B cell (primary cell): ENCODE data around the gene CARHSP1. TPM values are rescaled to one million over a fixed set of nuclear protein-coding genes. Genes with fewer than 3 reads are reported as not detected.
A peak's percentile ranks its signal among the peaks of the same experiment; 100 is the strongest.

Source experiments
- ATAC-seq: fragments of 200-7000 bp; cut with Tn5 transposase; one replicate; pipeline ENCODE4 v1.10.0; 2021; ENCODE audit warnings: low read depth, mild to moderate bottlenecking, moderate number of reproducible peaks, moderate library complexity
- CTCF ChIA-PET: fragments of 350-600 bp; sonication (Branson Sonifier 250); formaldehyde crosslinking; loops from one replicate; lab custom pipeline; 2021; ENCODE audit warnings: antibody characterized with exemption, inconsistent platforms; lab: Charles Lee
- POLR2A ChIA-PET: fragments of 350-600 bp; sonication (Branson Sonifier 250); formaldehyde crosslinking; loops from one replicate; lab custom pipeline; 2021; ENCODE audit warnings: antibody characterized with exemption; lab: Charles Lee
- DNase-seq: peaks from one replicate; pipeline ENCODE4 v3.0.0; 2013
- H2AFZ ChIP-seq: 2 replicates; pipeline ENCODE4 v1.6.1; 2012; ENCODE audit warnings: mild to moderate bottlenecking, low read depth, low read length; ENCODE audit not compliant: insufficient read depth, poor library complexity, severe bottlenecking
- H3K27ac ChIP-seq, 2 donors: 1 replicate in 1 of 2; 2 replicates in 1 of 2; pipeline ENCODE4 v1.5.1; 2012 to 2013; ENCODE audit warnings: low read length in 2 of 2, mild to moderate bottlenecking in 2 of 2, moderate library complexity in 1 of 2
- H3K27me3 ChIP-seq, 4 experiments: fragments of 200-600 bp in 1 of 4; sonication (generic) in 1 of 4; replicated peaks in 1 of 4; 1 replicate in 2 of 4; 2 replicates in 2 of 4; pipeline versions ENCODE4 v1.6.1 to v1.7.0; 2013 to 2016; ENCODE audit warnings: low read length in 3 of 4, mild to moderate bottlenecking in 2 of 4, mixed read lengths in 1 of 4, moderate library complexity in 1 of 4; ENCODE audit not compliant: insufficient read depth in 4 of 4, control insufficient read depth in 3 of 4; ENCODE audit errors: control extremely low read depth in 1 of 4
- H3K36me3 ChIP-seq, 2 experiments: replicated peaks in 1 of 2; 1 replicate in 1 of 2; 2 replicates in 1 of 2; pipeline versions ENCODE4 v1.6.1 to v1.7.1; 2013; ENCODE audit warnings: low read length in 1 of 2; ENCODE audit not compliant: insufficient read depth in 2 of 2, control insufficient read depth in 1 of 2; ENCODE audit errors: control extremely low read depth in 1 of 2, extremely low read depth in 1 of 2
- H3K4me1 ChIP-seq, 2 donors: fragments of 200-600 bp in 1 of 2; sonication (generic) in 1 of 2; 1 replicate in 1 of 2; 2 replicates in 1 of 2; pipeline versions ENCODE4 v1.5.1 to v1.6.1; 2013 to 2017; ENCODE audit warnings: low read length in 2 of 2; ENCODE audit not compliant: control insufficient read depth in 2 of 2, insufficient read depth in 2 of 2
- H3K4me2 ChIP-seq: replicated peaks from 2 replicates; pipeline ENCODE3; 2012; ENCODE audit warnings: mild to moderate bottlenecking, low read depth, low read length; ENCODE audit not compliant: poor library complexity, severe bottlenecking
- H3K4me3 ChIP-seq, 5 experiments: fragments of 200-600 bp in 1 of 5; sonication (generic) in 1 of 5; 1 replicate in 3 of 5; 2 replicates in 2 of 5; pipeline versions ENCODE4 v1.5.1 to v1.7.0; 2011 to 2016; ENCODE audit warnings: low read length in 4 of 5, mild to moderate bottlenecking in 4 of 5, low read depth in 2 of 5, control low read depth in 1 of 5, moderate library complexity in 1 of 5; ENCODE audit not compliant: insufficient read depth in 1 of 5; ENCODE audit errors: control extremely low read depth in 1 of 5, extremely low read depth in 1 of 5
- H3K79me2 ChIP-seq: fragments of 200-600 bp; sonication (generic); one replicate; pipeline ENCODE4 v1.6.0; 2016; ENCODE audit warnings: low read length; ENCODE audit not compliant: control insufficient read depth, insufficient read depth
- H3K9ac ChIP-seq: fragments of 200-600 bp; sonication (generic); 2 replicates; pipeline ENCODE4 v1.6.1; 2017; ENCODE audit warnings: mild to moderate bottlenecking, low read length, moderate library complexity
- H3K9me3 ChIP-seq, 3 donors: one replicate each; pipeline versions ENCODE4 v1.6.1 to v1.7.1; 2013; ENCODE audit warnings: low read length in 2 of 3; ENCODE audit not compliant: control insufficient read depth in 2 of 3, insufficient read depth in 1 of 3; ENCODE audit errors: control extremely low read depth in 1 of 3
- H4K20me1 ChIP-seq: 2 replicates; pipeline ENCODE4 v1.6.0; 2012; ENCODE audit warnings: mild to moderate bottlenecking, low read length; ENCODE audit not compliant: insufficient read depth, control insufficient read depth, poor library complexity, severe bottlenecking
- H3K27ac Mint-ChIP-seq: one replicate; pipeline ENCODE4 v1.8.0; 2021; ENCODE audit warnings: mixed read lengths
- H3K27me3 Mint-ChIP-seq: one replicate; pipeline ENCODE4 v1.8.0; 2021; ENCODE audit warnings: mixed read lengths
- H3K4me1 Mint-ChIP-seq: one replicate; pipeline ENCODE4 v1.8.0; 2021; ENCODE audit warnings: mixed read lengths
- H3K4me3 Mint-ChIP-seq: one replicate; pipeline ENCODE4 v1.8.0; 2021; ENCODE audit warnings: mixed read lengths
- H3K9me3 Mint-ChIP-seq: one replicate; pipeline ENCODE4 v1.8.0; 2022; ENCODE audit warnings: mixed read lengths; ENCODE audit not compliant: insufficient read depth
- CTCF ChIP-seq: fragments of 200-600 bp; IDR thresholded peaks from one replicate; pipeline ENCODE4 v1.8.0; 2022; ENCODE audit warnings: antibody characterized with exemption, mild to moderate bottlenecking
- EZH2 ChIP-seq: IDR thresholded peaks from 2 replicates; pipeline ENCODE4 v1.6.1; 2012; ENCODE audit warnings: borderline replicate concordance, low read depth, mild to moderate bottlenecking, moderate library complexity, low read length; ENCODE audit not compliant: insufficient read depth, poor library complexity, severe bottlenecking
- WGBS: methylation state at CpG from one replicate; pipeline ENCODE4 v1.1.5; 2013; ENCODE audit warnings: missing lambda C conversion rate; ENCODE audit not compliant: insufficient coverage; 5-methylcytosine and 5-hydroxymethylcytosine counted together
- intact Hi-C: fragments of 100-400 bp; cut with micrococcal nuclease; formaldehyde crosslinking; loops from one replicate; pipeline ENCODE4 v1.10.0; 2022
- polyA plus RNA-seq: library from polyadenylated mRNA; depleted of rRNA; stranded (reverse); fragments of >200 nt; gene quantifications from 2 replicates; pipeline ENCODE4 v1.2.3, GENCODE V29; 2012
- total RNA-seq, 2 donors: library from RNA; stranded (reverse); fragments of 120-200 nt in 1 of 2; gene quantifications; 1 replicate in 1 of 2; 2 replicates in 1 of 2; pipeline versions ENCODE4 v1.2.3 to v1.2.4, GENCODE V29; 2013 to 2022

Gene CARHSP1
- total and polyA plus RNA-seq, 2 donors (not counting 1 experiment from before 2014, with no cell fraction given): 26.5 to 63.1 TPM

GRCh38 chr16:8863594-8864424 lies 5.0 kb downstream of the CARHSP1 start:
- Histone ChIP-seq H4K20me1 (peaks cover 80% of the 10 kb centered on the region), H3K79me2 (peaks cover 73% of the 10 kb centered on the region), H3K4me2 (peak overlapping the region; percentile 9), H3K27ac (no peak overlapping the region), H3K4me1 (peaks cover 21 to 42% of the 10 kb centered on the region in 2 donors), H3K27me3 (no peaks in the 10 kb centered on the region), H3K9ac (no peak overlapping the region), H2AFZ (no peak overlapping the region), H3K9me3 (no peaks in the 10 kb centered on the region), H3K4me3 (no peak overlapping the region), H3K36me3 (peaks cover 2 to 8% of the 10 kb centered on the region in 2 experiments)
- ATAC-seq: no peak
- intact Hi-C loops: no loop called here
- ChIA-PET POLR2A (interaction anchor here (0.7 kb wide), 1 partner anchor 12 kb away, joined by 5 read pairs; no protein-coding TSS in a partner anchor), CTCF (no interaction called here)
- H3K4me3 Mint-ChIP-seq: peak overlapping the region; percentile 44
- H3K9me3 Mint-ChIP-seq: no peaks in the 10 kb centered on the region
- TF ChIP-seq CTCF (no peak), EZH2 (no peak)
- H3K4me1 Mint-ChIP-seq: peaks cover 48% of the 10 kb centered on the region
- 63% methylated on average over 13 of the region's 17 CpGs for WGBS
- no peaks in the 10 kb centered on the region for H3K27me3 Mint-ChIP-seq
- DNase-seq: no peak
- peak overlapping the region; percentile 77 for H3K27ac Mint-ChIP-seq
